ENCODE data around the gene TBC1D5. TPM values are rescaled to one million over a fixed set of nuclear protein-coding genes. Genes with fewer than 3 reads are reported as not detected.

Gene TBC1D5
- total RNA-seq, 1 experiment from 2014 or later = 181 TPM

DNA sequence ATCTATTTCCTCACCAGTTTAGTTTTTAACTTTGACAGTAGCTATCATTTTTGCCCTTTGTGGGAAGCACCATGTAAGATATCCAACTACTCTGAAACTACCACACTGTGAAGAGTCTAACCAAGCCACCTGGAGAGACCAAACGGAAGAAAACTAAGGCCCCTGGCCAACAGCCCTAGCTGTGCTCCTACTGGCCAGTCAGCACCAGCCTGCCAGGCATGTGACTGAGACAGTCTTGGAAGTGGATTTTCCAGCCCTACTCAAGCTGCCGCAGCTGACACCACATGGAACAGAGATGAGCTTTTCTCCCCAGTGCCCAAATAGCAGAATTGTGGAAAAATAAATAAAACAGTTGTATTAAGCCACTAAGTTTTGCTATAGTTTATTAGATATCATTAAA is 2.9 kb upstream of the TBC1D5 start:
- no peak for DNase-seq
- H3K4me2 ChIP-seq (ENCODE audit: low read depth, low read length, poor library complexity, severe bottlenecking) = no peak overlapping the region
- H3K27me3 ChIP-seq (ENCODE audit: low read length) = no peaks in the 10 kb centered on the region
- no peak overlapping the region for H3K9ac ChIP-seq (ENCODE audit: low read length)
- no peak overlapping the region for H3K4me3 ChIP-seq (ENCODE audit: low read length)
- H3K9me2 ChIP-seq (replicated peaks; ENCODE audit: insufficient read depth, low read length) = no peaks in the 10 kb centered on the region
- H4K20me1 ChIP-seq (ENCODE audit: insufficient read depth, low read depth, low read length) = no peaks in the 10 kb centered on the region
- H3K9me3 ChIP-seq (ENCODE audit: low read length) = no peaks in the 10 kb centered on the region
- H3K4me1 ChIP-seq (ENCODE audit: low read length) = peaks cover 45% of the 10 kb centered on the region
- H3K36me3 ChIP-seq (ENCODE audit: insufficient read depth, low read length) = no peaks in the 10 kb centered on the region
- no peak overlapping the region for H3K27ac ChIP-seq (ENCODE audit: low read length)
- H2AFZ ChIP-seq (ENCODE audit: low read length) = no peak overlapping the region
- peaks cover 23% of the 10 kb centered on the region for H3K79me2 ChIP-seq (ENCODE audit: low read length)

DNA sequence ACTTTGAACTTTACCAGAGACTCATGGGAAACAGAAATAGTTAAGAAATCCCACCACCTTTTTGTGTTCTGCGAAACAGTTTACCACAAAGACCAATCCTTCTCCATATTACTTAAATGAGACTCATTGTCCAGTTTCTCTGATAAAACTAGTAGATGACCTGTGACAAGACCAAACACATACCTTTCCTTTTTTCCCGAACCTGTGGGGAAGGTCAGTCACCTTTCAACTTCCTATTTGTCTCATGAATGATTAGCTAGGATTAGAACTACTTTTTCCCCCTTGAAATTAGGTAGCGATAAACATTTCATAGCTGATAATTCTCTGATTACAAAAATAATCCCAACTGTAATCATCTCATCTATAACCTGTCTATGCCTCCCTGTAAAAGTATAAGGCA is 2.3 kb upstream of the TBC1D5 start:
- no peaks in the 10 kb centered on the region for H3K9me2 ChIP-seq (replicated peaks; ENCODE audit: insufficient read depth, low read length)
- no peak for DNase-seq
- no peak overlapping the region for H3K4me3 ChIP-seq (ENCODE audit: low read length)
- H3K27me3 ChIP-seq (ENCODE audit: low read length) = no peaks in the 10 kb centered on the region
- H4K20me1 ChIP-seq (ENCODE audit: insufficient read depth, low read depth, low read length) = no peaks in the 10 kb centered on the region
- H3K36me3 ChIP-seq (ENCODE audit: insufficient read depth, low read length) = no peaks in the 10 kb centered on the region
- H3K4me1 ChIP-seq (ENCODE audit: low read length) = peaks cover 47% of the 10 kb centered on the region
- no peak overlapping the region for H3K9ac ChIP-seq (ENCODE audit: low read length)
- no peaks in the 10 kb centered on the region for H3K9me3 ChIP-seq (ENCODE audit: low read length)
- H3K27ac ChIP-seq (ENCODE audit: low read length) = no peak overlapping the region
- no peak overlapping the region for H2AFZ ChIP-seq (ENCODE audit: low read length)
- peaks cover 29% of the 10 kb centered on the region for H3K79me2 ChIP-seq (ENCODE audit: low read length)
- H3K4me2 ChIP-seq (ENCODE audit: low read depth, low read length, poor library complexity, severe bottlenecking) = no peak overlapping the region

DNA sequence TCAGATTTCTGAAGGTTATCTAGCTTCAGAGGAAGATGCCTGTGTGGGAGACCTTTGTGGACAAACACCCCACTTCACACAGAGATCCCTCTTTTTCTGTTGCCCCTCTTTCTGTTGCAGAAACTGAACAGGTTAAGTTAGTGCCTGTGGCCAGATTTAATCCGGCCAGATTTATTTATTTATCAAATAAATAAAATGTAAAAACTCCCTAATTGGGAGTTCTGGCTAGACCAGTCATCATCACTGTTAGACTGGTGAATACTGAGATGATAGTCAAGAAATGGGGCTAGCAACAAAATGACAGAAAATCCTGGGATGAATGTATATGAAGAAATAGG is 1.2 kb upstream of the TBC1D5 start:
- Histone ChIP-seq H3K4me1 (ENCODE audit: low read length) (peaks cover 48% of the 10 kb centered on the region), H3K27ac (ENCODE audit: low read length) (peak overlapping the region; percentile 79)

DNA sequence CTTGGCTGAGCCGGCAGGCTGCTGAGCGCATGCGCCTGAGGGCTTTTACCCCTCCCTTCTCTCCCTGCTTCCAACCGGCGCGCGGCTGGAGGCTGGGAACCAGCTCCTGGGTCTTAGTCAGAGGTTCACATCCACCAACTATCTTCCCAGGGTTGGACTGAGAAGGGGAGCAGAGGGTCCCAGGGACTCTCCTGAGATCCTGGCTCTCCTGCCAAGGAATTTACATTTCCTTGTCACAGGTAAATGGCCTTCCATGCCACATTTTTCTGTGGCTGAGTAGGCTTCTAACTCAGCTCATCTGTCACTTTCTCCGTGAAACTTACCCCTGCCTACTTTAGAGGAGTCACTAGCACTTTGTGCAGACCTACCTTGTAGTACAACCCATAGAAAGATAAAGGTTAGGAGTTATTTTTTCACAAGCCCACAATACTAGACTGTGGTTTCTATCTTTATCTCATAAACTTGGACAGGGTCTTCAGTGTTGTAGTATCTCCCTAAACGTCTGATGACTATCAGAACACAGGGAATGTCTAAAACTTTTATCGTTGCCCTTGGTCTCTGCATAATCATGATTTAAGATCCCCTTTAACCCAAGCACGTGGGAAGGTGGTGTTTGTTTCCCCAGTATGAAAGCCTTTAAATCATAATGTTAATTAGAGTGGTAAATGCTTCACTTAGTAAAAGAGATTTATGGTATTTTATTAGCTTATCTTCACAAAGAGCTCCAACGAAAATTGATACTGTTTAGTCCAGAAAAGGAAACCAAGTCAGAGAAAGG is 638 bp upstream of the TBC1D5 start:
- H3K4me2 ChIP-seq (ENCODE audit: low read depth, low read length, poor library complexity, severe bottlenecking) = peak overlapping the region; percentile 90
- no peaks in the 10 kb centered on the region for H3K36me3 ChIP-seq (ENCODE audit: insufficient read depth, low read length)
- H3K9ac ChIP-seq (ENCODE audit: low read length) = peak overlapping the region; percentile 89
- no peaks in the 10 kb centered on the region for H4K20me1 ChIP-seq (ENCODE audit: insufficient read depth, low read depth, low read length)
- DNase-seq = peak; percentile 55
- no peaks in the 10 kb centered on the region for H3K9me3 ChIP-seq (ENCODE audit: low read length)
- peak overlapping the region; percentile 79 for H3K27ac ChIP-seq (ENCODE audit: low read length)
- H3K4me3 ChIP-seq (ENCODE audit: low read length) = peak overlapping the region; percentile 78
- no peak overlapping the region for H2AFZ ChIP-seq (ENCODE audit: low read length)
- H3K4me1 ChIP-seq (ENCODE audit: low read length) = peaks cover 53% of the 10 kb centered on the region
- H3K9me2 ChIP-seq (replicated peaks; ENCODE audit: insufficient read depth, low read length) = no peaks in the 10 kb centered on the region
- H3K27me3 ChIP-seq (ENCODE audit: low read length) = no peaks in the 10 kb centered on the region
- H3K79me2 ChIP-seq (ENCODE audit: low read length) = peaks cover 45% of the 10 kb centered on the region

More for the DNA sequence above, 1.2 kb upstream of the TBC1D5 start:
- H3K27me3 ChIP-seq (ENCODE audit: low read length) = no peaks in the 10 kb centered on the region
- DNase-seq = no peak
- no peaks in the 10 kb centered on the region for H3K9me2 ChIP-seq (replicated peaks; ENCODE audit: insufficient read depth, low read length)
- no peaks in the 10 kb centered on the region for H3K9me3 ChIP-seq (ENCODE audit: low read length)
- peak overlapping the region; percentile 78 for H3K4me3 ChIP-seq (ENCODE audit: low read length)
- H3K4me2 ChIP-seq (ENCODE audit: low read depth, low read length, poor library complexity, severe bottlenecking) = peak overlapping the region; percentile 90
- peaks cover 39% of the 10 kb centered on the region for H3K79me2 ChIP-seq (ENCODE audit: low read length)
- H4K20me1 ChIP-seq (ENCODE audit: insufficient read depth, low read depth, low read length) = no peaks in the 10 kb centered on the region
- H3K9ac ChIP-seq (ENCODE audit: low read length) = peak overlapping the region; percentile 89
- no peak overlapping the region for H2AFZ ChIP-seq (ENCODE audit: low read length)
- H3K36me3 ChIP-seq (ENCODE audit: insufficient read depth, low read length) = no peaks in the 10 kb centered on the region

DNA sequence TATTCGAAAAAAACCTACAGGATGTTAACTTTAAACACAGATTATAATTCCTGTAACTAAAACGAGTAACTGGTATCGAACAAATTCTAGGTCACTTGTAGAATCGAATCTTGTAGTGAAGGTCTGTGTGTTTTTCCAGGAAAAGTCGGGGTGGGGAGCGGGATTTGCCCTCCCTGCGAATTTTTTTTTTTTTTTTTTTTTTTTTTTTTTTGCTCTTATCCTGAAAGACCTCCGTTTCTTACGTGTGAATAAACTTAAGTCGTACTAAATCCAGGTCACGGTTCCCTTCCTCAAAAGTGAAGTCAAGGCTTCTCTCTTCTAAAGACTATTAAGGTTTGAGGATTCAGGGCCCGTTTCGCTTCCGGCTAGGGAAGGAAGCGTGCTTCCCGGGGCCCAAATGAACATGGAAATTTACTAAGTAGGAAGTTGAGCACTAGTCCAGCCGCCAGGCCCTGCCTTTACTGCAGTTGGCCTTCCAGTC is 770 bp downstream of the TBC1D5 start:
- Histone ChIP-seq H3K4me1 (ENCODE audit: low read length) (peaks cover 51% of the 10 kb centered on the region), H4K20me1 (ENCODE audit: insufficient read depth, low read depth, low read length) (no peaks in the 10 kb centered on the region), H2AFZ (ENCODE audit: low read length) (no peak overlapping the region), H3K9me2 (replicated peaks; ENCODE audit: insufficient read depth, low read length) (no peaks in the 10 kb centered on the region), H3K4me3 (ENCODE audit: low read length) (peak overlapping the region; percentile 83), H3K9ac (ENCODE audit: low read length) (peak overlapping the region; percentile 89), H3K9me3 (ENCODE audit: low read length) (no peaks in the 10 kb centered on the region), H3K27ac (ENCODE audit: low read length) (peak overlapping the region; percentile 88), H3K4me2 (ENCODE audit: low read depth, low read length, poor library complexity, severe bottlenecking) (peak overlapping the region; percentile 91), H3K79me2 (ENCODE audit: low read length) (peaks cover 59% of the 10 kb centered on the region), H3K27me3 (ENCODE audit: low read length) (no peaks in the 10 kb centered on the region), H3K36me3 (ENCODE audit: insufficient read depth, low read length) (no peaks in the 10 kb centered on the region)
- DNase-seq = no peak

DNA sequence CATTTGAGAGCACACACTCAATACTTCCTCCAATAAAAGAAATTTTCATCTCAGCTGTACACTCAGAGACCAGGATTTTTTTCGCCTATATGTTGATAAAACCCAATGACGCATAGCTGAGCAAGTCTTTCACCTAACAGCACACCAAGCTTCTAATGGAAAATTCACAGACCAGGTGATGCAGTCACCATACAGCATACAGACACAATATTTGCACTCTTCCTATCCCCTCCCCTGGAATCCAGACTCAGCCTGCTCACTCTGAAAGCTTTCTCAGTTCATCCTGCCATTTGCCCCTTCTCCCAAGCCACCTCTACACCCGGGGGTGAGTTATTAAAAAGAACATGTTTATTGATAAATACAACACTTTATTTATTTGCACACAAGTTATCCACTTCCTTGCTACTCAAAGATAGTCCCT is 1.7 kb downstream of the TBC1D5 start:
- peak overlapping the region; percentile 91 for H3K4me2 ChIP-seq (ENCODE audit: low read depth, low read length, poor library complexity, severe bottlenecking)
- H3K79me2 ChIP-seq (ENCODE audit: low read length) = peaks cover 68% of the 10 kb centered on the region
- H3K9me2 ChIP-seq (replicated peaks; ENCODE audit: insufficient read depth, low read length) = no peaks in the 10 kb centered on the region
- H3K4me1 ChIP-seq (ENCODE audit: low read length) = peaks cover 51% of the 10 kb centered on the region
- peak overlapping the region; percentile 89 for H3K9ac ChIP-seq (ENCODE audit: low read length)
- peaks cover 5% of the 10 kb centered on the region; the same call in 1 of the 2 replicates for H3K36me3 ChIP-seq (ENCODE audit: insufficient read depth, low read length)
- H2AFZ ChIP-seq (ENCODE audit: low read length) = peak overlapping the region; percentile 13; the same call in 1 of the 2 replicates
- peak overlapping the region; percentile 88 for H3K27ac ChIP-seq (ENCODE audit: low read length)
- H3K27me3 ChIP-seq (ENCODE audit: low read length) = no peaks in the 10 kb centered on the region
- no peaks in the 10 kb centered on the region for H3K9me3 ChIP-seq (ENCODE audit: low read length)
- peak overlapping the region; percentile 83 for H3K4me3 ChIP-seq (ENCODE audit: low read length)
- no peaks in the 10 kb centered on the region for H4K20me1 ChIP-seq (ENCODE audit: insufficient read depth, low read depth, low read length)
- DNase-seq = peak; percentile 84

DNA sequence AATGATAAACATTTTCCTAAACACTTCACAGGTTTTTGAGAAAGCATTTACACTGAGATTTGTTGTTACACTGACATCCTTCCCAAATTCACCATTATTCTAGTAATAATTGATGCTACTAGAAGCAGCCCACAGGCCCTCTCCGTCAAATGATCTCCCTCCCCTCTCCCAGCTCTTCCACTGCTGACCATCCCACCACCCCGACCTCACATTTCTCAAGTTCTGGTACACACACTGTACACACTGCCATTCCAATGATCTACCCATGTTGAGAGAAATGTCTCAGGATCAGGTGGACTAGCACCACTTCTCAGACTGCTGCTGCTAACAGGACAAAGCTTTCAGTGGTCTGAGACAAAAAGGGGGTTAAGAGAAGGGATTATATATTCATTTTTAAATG is 3.5 kb downstream of the TBC1D5 start:
- DNase-seq = peak; percentile 63
- H3K79me2 ChIP-seq (ENCODE audit: low read length) = peaks cover 86% of the 10 kb centered on the region
- no peak overlapping the region for H2AFZ ChIP-seq (ENCODE audit: low read length)
- H3K4me3 ChIP-seq (ENCODE audit: low read length) = peak overlapping the region; percentile 83
- H3K9ac ChIP-seq (ENCODE audit: low read length) = peak overlapping the region; percentile 89
- peaks cover 50% of the 10 kb centered on the region for H3K4me1 ChIP-seq (ENCODE audit: low read length)
- H3K27me3 ChIP-seq (ENCODE audit: low read length) = no peaks in the 10 kb centered on the region
- no peaks in the 10 kb centered on the region for H4K20me1 ChIP-seq (ENCODE audit: insufficient read depth, low read depth, low read length)
- H3K9me3 ChIP-seq (ENCODE audit: low read length) = no peaks in the 10 kb centered on the region
- H3K4me2 ChIP-seq (ENCODE audit: low read depth, low read length, poor library complexity, severe bottlenecking) = peak overlapping the region; percentile 91
- H3K27ac ChIP-seq (ENCODE audit: low read length) = peak overlapping the region; percentile 88
- peaks cover 12% of the 10 kb centered on the region for H3K36me3 ChIP-seq (ENCODE audit: insufficient read depth, low read length)
- no peaks in the 10 kb centered on the region for H3K9me2 ChIP-seq (replicated peaks; ENCODE audit: insufficient read depth, low read length)

DNA sequence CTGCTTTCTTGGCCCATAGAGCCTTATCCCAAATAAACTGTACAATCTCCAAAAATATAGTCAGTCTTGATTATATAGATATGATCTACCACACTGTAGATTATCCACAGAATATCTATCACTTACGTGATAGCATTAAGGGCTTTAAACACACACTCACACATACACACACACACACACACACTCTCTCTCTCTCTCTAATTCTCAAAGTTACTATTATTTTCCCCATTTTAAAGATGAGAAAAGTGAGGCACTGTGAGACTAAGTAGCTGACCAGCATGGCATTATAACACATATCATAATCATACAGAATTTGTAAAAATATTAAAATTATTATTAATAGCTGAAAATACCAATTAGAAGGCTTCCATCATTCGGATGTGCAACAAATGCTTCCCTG is 4.2 kb downstream of the TBC1D5 start:
- peaks cover 13% of the 10 kb centered on the region for H3K36me3 ChIP-seq (ENCODE audit: insufficient read depth, low read length)
- peaks cover 90% of the 10 kb centered on the region for H3K79me2 ChIP-seq (ENCODE audit: low read length)
- no peaks in the 10 kb centered on the region for H3K27me3 ChIP-seq (ENCODE audit: low read length)
- DNase-seq = no peak
- peak overlapping the region; percentile 91 for H3K4me2 ChIP-seq (ENCODE audit: low read depth, low read length, poor library complexity, severe bottlenecking)
- peak overlapping the region; percentile 88 for H3K27ac ChIP-seq (ENCODE audit: low read length)
- H3K9me2 ChIP-seq (replicated peaks; ENCODE audit: insufficient read depth, low read length) = no peaks in the 10 kb centered on the region
- no peaks in the 10 kb centered on the region for H3K9me3 ChIP-seq (ENCODE audit: low read length)
- H3K4me3 ChIP-seq (ENCODE audit: low read length) = peak overlapping the region; percentile 83
- H3K4me1 ChIP-seq (ENCODE audit: low read length) = peaks cover 43% of the 10 kb centered on the region
- H3K9ac ChIP-seq (ENCODE audit: low read length) = peak overlapping the region; percentile 89
- no peaks in the 10 kb centered on the region for H4K20me1 ChIP-seq (ENCODE audit: insufficient read depth, low read depth, low read length)
- no peak overlapping the region for H2AFZ ChIP-seq (ENCODE audit: low read length)
